CD14-positive monocyte (primary cell): ENCODE data around the gene DYNC1LI1. TPM values are rescaled to one million over a fixed set of nuclear protein-coding genes. Genes with fewer than 3 reads are reported as not detected.
"Not testable (repeated sequence)": the region's sequence is repeated elsewhere in the genome, so short reads cannot be mapped to it uniquely, and the experiment has no call there.

Experiments used
- DNase-seq, 3 donors: peaks; one replicate each; pipeline ENCODE4 v3.0.0-alpha.2; 2011 to 2022
- H2AFZ ChIP-seq: 2 replicates; pipeline ENCODE4 v1.6.0; 2012; ENCODE audit warnings: mild to moderate bottlenecking, low read depth, low read length, inconsistent platforms; ENCODE audit not compliant: insufficient read depth, poor library complexity, severe bottlenecking
- H3K27ac ChIP-seq, 2 donors: 1 replicate in 1 of 2; 2 replicates in 1 of 2; pipeline ENCODE4 v1.5.1; 2012 to 2013; ENCODE audit warnings: low read length in 2 of 2, control low read depth in 1 of 2, inconsistent platforms in 1 of 2, low read depth in 1 of 2, mild to moderate bottlenecking in 1 of 2
- H3K27me3 ChIP-seq, 2 donors: one replicate each; pipeline versions ENCODE4 v1.6.0 to v1.6.1; 2011 to 2013; ENCODE audit warnings: low read length in 2 of 2; ENCODE audit not compliant: control insufficient read depth in 2 of 2, insufficient read depth in 2 of 2
- H3K36me3 ChIP-seq, 2 donors: replicated peaks in 1 of 2; 1 replicate in 1 of 2; 2 replicates in 1 of 2; pipeline versions ENCODE4 v1.5.1 to v1.6.1; 2012 to 2013; ENCODE audit warnings: low read length in 2 of 2, control low read depth in 1 of 2, inconsistent platforms in 1 of 2, mild to moderate bottlenecking in 1 of 2; ENCODE audit not compliant: insufficient read depth in 2 of 2, control insufficient read depth in 1 of 2
- H3K4me1 ChIP-seq, 2 donors: 1 replicate in 1 of 2; 2 replicates in 1 of 2; pipeline versions ENCODE4 v1.5.1 to v1.6.1; 2012 to 2013; ENCODE audit warnings: low read length in 2 of 2, control low read depth in 1 of 2, inconsistent platforms in 1 of 2, mild to moderate bottlenecking in 1 of 2, moderate library complexity in 1 of 2; ENCODE audit not compliant: insufficient read depth in 2 of 2, control insufficient read depth in 1 of 2
- H3K4me2 ChIP-seq: replicated peaks from 2 replicates; pipeline ENCODE3; 2012; ENCODE audit warnings: low read length, moderate library complexity, mild to moderate bottlenecking; ENCODE audit not compliant: poor library complexity, severe bottlenecking; ENCODE audit errors: extremely low read depth
- H3K4me3 ChIP-seq, 3 experiments: fragments of 200-600 bp in 1 of 3; sonication (generic) in 1 of 3; replicated peaks in 1 of 3; 1 replicate in 2 of 3; 2 replicates in 1 of 3; pipeline ENCODE4 v1.5.1; 2011 to 2013; ENCODE audit warnings: low read length in 3 of 3, mild to moderate bottlenecking in 3 of 3, control low read depth in 2 of 3, low read depth in 2 of 3, inconsistent platforms in 1 of 3, moderate library complexity in 1 of 3
- H3K79me2 ChIP-seq: 2 replicates; pipeline ENCODE4 v1.6.0; 2012; ENCODE audit warnings: mild to moderate bottlenecking, control low read depth, inconsistent platforms, low read length, moderate library complexity; ENCODE audit not compliant: insufficient read depth
- H3K9ac ChIP-seq: 2 replicates; pipeline ENCODE4 v1.6.0; 2017; ENCODE audit warnings: low read length, mild to moderate bottlenecking; ENCODE audit not compliant: insufficient read depth, poor library complexity, severe bottlenecking
- H3K9me3 ChIP-seq, 2 donors: replicated peaks in 1 of 2; 1 replicate in 1 of 2; 2 replicates in 1 of 2; pipeline versions ENCODE4 v1.5.1 to v1.6.1; 2012 to 2013; ENCODE audit warnings: low read length in 2 of 2, control low read depth in 1 of 2; ENCODE audit not compliant: control insufficient read depth in 1 of 2, insufficient read depth in 1 of 2
- H4K20me1 ChIP-seq: 2 replicates; pipeline ENCODE4 v1.6.0; 2012; ENCODE audit warnings: mild to moderate bottlenecking, low read length, control low read depth, moderate library complexity; ENCODE audit not compliant: insufficient read depth
- H3K27ac Mint-ChIP-seq, 7 donors: one replicate each; pipeline ENCODE4 v1.8.0; 2020; ENCODE audit warnings: mild to moderate bottlenecking in 7 of 7, mixed read lengths in 7 of 7, moderate library complexity in 6 of 7, inconsistent platforms in 2 of 7
- H3K27me3 Mint-ChIP-seq, 3 donors: one replicate each; pipeline ENCODE4 v1.8.0; 2021 to 2022; ENCODE audit warnings: low read depth in 3 of 3, mild to moderate bottlenecking in 3 of 3, mixed read lengths in 3 of 3, moderate library complexity in 3 of 3, inconsistent platforms in 1 of 3
- H3K36me3 Mint-ChIP-seq, 2 donors: one replicate each; pipeline ENCODE4 v1.8.0; 2020; ENCODE audit warnings: mixed read lengths in 2 of 2, inconsistent platforms in 1 of 2, mild to moderate bottlenecking in 1 of 2
- H3K4me1 Mint-ChIP-seq: one replicate; pipeline ENCODE4 v1.8.0; 2020; ENCODE audit warnings: mild to moderate bottlenecking, mixed read lengths
- H3K4me3 Mint-ChIP-seq, 2 donors: one replicate each; pipeline ENCODE4 v1.8.0; 2020; ENCODE audit warnings: mild to moderate bottlenecking in 2 of 2, mixed read lengths in 2 of 2, moderate library complexity in 1 of 2
- H3K9me3 Mint-ChIP-seq, 7 donors: one replicate each; pipeline ENCODE4 v1.8.0; 2020 to 2022; ENCODE audit warnings: mixed read lengths in 7 of 7, mild to moderate bottlenecking in 6 of 7, moderate library complexity in 6 of 7, inconsistent platforms in 2 of 7
- CTCF ChIP-seq: fragments of 200-600 bp; IDR thresholded peaks from one replicate; pipeline ENCODE4 v1.8.0; 2022; ENCODE audit warnings: antibody characterized with exemption, mild to moderate bottlenecking
- WGBS: methylation state at CpG from one replicate; pipeline ENCODE4 v1.1.5; 2013; ENCODE audit warnings: missing lambda C conversion rate; ENCODE audit not compliant: insufficient coverage; 5-methylcytosine and 5-hydroxymethylcytosine counted together
- intact Hi-C, 2 donors: fragments of 100-400 bp; cut with micrococcal nuclease; formaldehyde crosslinking; loops; one replicate each; pipeline versions ENCODE4 v1.15.0 to v1.15.1; 2023
- polyA plus RNA-seq, 3 donors: library from polyadenylated mRNA; depleted of rRNA in 1 of 3; unstranded in 2 of 3; stranded (reverse) in 1 of 3; fragments of 300-500 nt in 2 of 3; fragments of >200 nt in 1 of 3; fragmentation: Illumina TruSeq in 2 of 3; gene quantifications; 1 replicate in 2 of 3; 2 replicates in 1 of 3; pipeline ENCODE4 v1.2.3, GENCODE V29; 2012 to 2021

Gene DYNC1LI1
- polyA plus RNA-seq, 3 donors: 23.5 to 50.1 (median 46.8) TPM

- Mint-ChIP-seq H3K4me3 (no peak overlapping the region), H3K9me3 (no peaks in the 10 kb centered on the region), H3K27ac (no peak overlapping the region), H3K36me3 (peaks cover 51 to 58% of the 10 kb centered on the region in 2 donors), H3K4me1 (peaks cover 1% of the 10 kb centered on the region), H3K27me3 (peaks cover 0 to 3% (median 1%) of the 10 kb centered on the region in 3 donors)
- no CpG with 5 or more reads among the region's 7 CpGs for WGBS
- no peak overlapping the region for H2AFZ ChIP-seq
- H3K4me1 ChIP-seq: peaks cover 2% of the 10 kb centered on the region in 2 donors
- no peaks in the 10 kb centered on the region for H3K9me3 ChIP-seq
- TF ChIP-seq CTCF: no peak
- no peak for DNase-seq
- no peak overlapping the region for H3K9ac ChIP-seq
- peaks cover 30 to 55% of the 10 kb centered on the region in 2 donors for H3K36me3 ChIP-seq
- no peaks in the 10 kb centered on the region for H3K27me3 ChIP-seq
- H3K4me3 ChIP-seq: no peak overlapping the region
- H3K4me2 ChIP-seq: no peak overlapping the region
- no peak overlapping the region for H3K27ac ChIP-seq
- intact Hi-C loops: no loop called here
- H4K20me1 ChIP-seq: no peaks in the 10 kb centered on the region
- H3K79me2 ChIP-seq: no peaks in the 10 kb centered on the region
These were observed 48.0 kb downstream of the DYNC1LI1 start for GRCh38 chr3:32522682-32523081.

- not testable (repeated sequence) for H3K4me3 ChIP-seq, H4K20me1 ChIP-seq, H3K79me2 ChIP-seq, H3K27me3 ChIP-seq, H3K4me3 Mint-ChIP-seq, H3K27ac ChIP-seq, DNase-seq, H3K4me2 ChIP-seq, H3K9me3 Mint-ChIP-seq, H2AFZ ChIP-seq, H3K9me3 ChIP-seq, H3K9ac ChIP-seq, H3K27me3 Mint-ChIP-seq
- intact Hi-C loops: loop anchor here (5.0 to 10.0 kb wide), 2 partner anchors 53 to 56 kb away; partner anchors contain the start of gene DYNC1LI1 (in 2 of the 2)
- Mint-ChIP-seq H3K36me3 (peaks cover 26 to 27% of the 10 kb centered on the region in 2 donors), H3K4me1 (peaks cover 12% of the 10 kb centered on the region), H3K27ac (peak overlapping the region in 2 of 7 donors; percentile 37 to 50)
- WGBS: no CpG with 5 or more reads among the region's 5 CpGs
- peaks cover 14 to 16% of the 10 kb centered on the region in 2 donors for H3K4me1 ChIP-seq
- H3K36me3 ChIP-seq: peaks cover 4 to 20% of the 10 kb centered on the region in 2 donors
These were observed 51.7 kb downstream of the DYNC1LI1 start for GRCh38 chr3:32518921-32519320.

GRCh38 chr3:32516751-32517150 lies 53.9 kb downstream of the DYNC1LI1 start:
- H3K36me3 Mint-ChIP-seq: peaks cover 12 to 26% of the 10 kb centered on the region in 2 donors
- peak overlapping the region; percentile 90 to 94 for H3K27ac ChIP-seq
- H3K27ac Mint-ChIP-seq: peak overlapping the region; percentile 92 to 98 (median 96)
- peak overlapping the region in 1 of 3 experiments; percentile 52 for H3K4me3 ChIP-seq
- not testable (repeated sequence) for H3K9me3 Mint-ChIP-seq, H3K27me3 ChIP-seq, H4K20me1 ChIP-seq, H3K79me2 ChIP-seq, H3K27me3 Mint-ChIP-seq, H3K9me3 ChIP-seq, H2AFZ ChIP-seq
- peaks cover 4 to 15% of the 10 kb centered on the region in 2 donors for H3K36me3 ChIP-seq
- WGBS: 0% methylated on average over 2 of the region's 9 CpGs
- peak overlapping the region; percentile 49 for H3K9ac ChIP-seq
- H3K4me3 Mint-ChIP-seq: peak overlapping the region; percentile 60 to 75
- H3K4me1 Mint-ChIP-seq: peaks cover 12% of the 10 kb centered on the region
- intact Hi-C loops: loop anchor here (5.0 to 10.0 kb wide), 2 partner anchors 56 to 58 kb away; partner anchors contain the start of gene DYNC1LI1 (in 2 of the 2)
- DNase-seq: peak; percentile 30 to 70 (median 56)
- H3K4me2 ChIP-seq: peak overlapping the region; percentile 33
- peaks cover 14 to 16% of the 10 kb centered on the region in 2 donors for H3K4me1 ChIP-seq
